Activated CD4-positive, alpha-beta T cell treated with anti-CD3 and anti-CD28 coated beads for 4 hours (primary cell): ENCODE measurements around the gene PEX11G.
"Not testable (repeated sequence)": the region's sequence is repeated elsewhere in the genome, so short reads cannot be mapped to it uniquely, and the experiment has no call there.

Source experiments
- DNase-seq, 2 donors: peaks; one replicate each; pipeline ENCODE4 v3.0.0-alpha.2; 2020

The PEX11G gene

DNA sequence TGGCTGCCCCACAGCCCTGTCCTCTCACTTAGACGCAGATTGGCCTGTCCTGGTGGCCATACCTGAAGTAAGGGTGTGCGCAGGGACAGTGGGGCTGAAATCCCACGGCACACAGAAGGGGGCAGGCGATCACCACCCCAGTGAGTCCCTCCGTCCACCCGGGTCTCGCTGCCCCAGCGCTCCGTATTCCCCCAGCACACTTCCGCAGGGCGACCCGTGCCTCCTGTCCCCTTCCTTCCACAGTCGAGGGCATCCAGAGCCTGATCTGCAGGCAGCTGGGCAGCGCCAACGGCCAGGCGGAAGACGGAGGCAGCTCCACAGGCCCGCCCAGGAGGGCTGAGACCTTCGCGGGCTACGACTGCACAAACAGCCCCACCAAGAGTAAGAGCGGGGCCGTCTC lies 25.3 kb downstream of the PEX11G start:
- no peak for DNase-seq

DNA sequence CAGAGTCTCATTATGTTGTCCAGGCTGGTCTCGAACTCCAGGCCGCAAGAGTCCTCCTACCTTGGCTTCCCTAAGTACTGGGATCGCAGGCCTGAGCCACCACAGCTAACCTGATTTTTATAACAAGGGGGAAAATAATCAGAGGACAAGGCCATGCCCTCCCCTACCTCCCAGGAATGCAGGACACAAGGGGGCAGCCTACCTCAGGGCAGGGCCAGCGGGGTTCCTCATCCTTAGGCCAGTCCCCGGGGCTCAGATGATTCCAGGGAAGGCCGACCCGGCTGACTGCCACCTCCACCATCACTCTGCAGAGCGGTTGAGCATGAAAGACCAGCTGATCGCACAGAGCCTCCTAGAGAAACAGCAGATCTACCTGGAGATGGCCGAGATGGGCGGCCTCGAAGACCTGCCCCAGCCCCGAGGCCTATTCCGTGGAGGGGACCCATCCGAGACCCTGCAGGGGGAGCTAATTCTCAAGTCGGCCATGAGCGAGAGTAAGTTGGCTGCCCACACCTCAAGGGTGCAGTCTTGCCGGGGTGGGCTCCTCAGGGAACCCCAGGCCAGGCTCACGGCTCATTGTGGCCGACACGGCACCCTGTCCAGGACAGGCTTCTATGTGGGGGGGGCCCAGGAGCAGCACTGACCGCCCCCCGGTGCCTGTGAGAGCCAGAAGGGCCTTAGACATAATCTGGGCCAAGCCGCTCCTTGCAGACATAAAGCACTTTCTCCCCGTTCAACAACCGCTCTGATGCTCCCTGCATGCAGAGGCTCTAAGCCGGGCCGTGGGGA lies 26.8 kb downstream of the PEX11G start:
- DNase-seq, result no peak

DNA sequence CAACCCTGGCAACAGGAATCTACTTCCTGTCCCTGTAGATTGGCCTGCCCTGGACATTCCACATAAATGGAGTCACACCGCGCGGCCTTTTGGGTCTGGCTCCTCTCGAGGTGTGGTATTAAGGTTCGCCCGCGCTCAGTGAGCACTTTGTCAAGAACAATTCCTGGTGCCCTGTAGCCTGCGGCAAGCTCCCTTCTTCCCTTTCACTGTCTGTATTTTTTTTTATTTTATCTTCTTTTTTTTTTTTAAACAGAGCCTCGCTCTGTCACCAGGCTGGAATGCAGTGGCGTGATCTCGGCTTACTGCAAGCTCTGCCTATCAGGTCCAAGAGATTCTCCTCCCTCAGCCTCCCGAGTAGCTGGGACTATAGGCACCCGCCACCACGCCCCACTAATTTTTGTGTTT lies 28.3 kb downstream of the PEX11G start:
- no peak for DNase-seq

DNA sequence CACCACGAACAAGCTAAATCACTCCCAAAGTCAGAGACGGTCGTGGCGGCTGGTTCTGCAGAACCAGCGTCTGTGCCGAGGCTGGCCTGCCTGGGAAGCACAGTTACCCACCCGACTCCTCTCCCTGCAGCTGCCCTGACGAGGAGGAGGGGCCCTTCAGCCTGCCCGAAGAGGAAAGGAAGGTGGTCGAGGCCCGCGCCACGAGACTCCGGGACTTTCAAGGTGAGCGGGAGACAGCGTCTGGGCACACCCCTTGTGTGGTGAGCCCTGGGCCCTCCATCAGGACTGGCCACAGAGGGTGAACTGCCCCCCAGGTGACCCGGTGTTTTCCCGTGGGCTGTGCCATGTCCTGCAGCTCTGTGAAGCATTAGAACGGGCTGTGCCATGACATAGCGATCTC lies 29.1 kb downstream of the PEX11G start:
- DNase-seq, result no peak

DNA sequence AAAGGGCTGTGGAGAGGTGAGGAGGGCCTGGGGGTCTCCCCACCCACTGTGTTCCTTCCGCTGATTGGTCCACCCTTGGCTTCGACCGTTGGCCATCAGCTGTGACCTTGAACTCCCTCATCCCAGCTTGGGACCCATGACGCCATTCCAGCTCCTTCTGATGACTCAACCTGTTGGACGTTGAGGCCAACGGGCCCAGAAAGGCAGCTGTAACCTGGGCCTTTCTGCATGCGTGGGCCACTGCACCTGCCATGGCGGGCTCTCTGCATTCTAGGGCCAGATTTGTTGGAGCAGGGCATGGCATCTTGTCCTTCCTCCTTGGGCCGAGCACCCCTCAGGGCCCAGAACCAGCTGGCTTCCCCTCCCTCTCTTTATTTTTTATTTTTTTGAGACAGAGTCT lies 30.2 kb downstream of the PEX11G start:
- DNase-seq, result no peak

DNA sequence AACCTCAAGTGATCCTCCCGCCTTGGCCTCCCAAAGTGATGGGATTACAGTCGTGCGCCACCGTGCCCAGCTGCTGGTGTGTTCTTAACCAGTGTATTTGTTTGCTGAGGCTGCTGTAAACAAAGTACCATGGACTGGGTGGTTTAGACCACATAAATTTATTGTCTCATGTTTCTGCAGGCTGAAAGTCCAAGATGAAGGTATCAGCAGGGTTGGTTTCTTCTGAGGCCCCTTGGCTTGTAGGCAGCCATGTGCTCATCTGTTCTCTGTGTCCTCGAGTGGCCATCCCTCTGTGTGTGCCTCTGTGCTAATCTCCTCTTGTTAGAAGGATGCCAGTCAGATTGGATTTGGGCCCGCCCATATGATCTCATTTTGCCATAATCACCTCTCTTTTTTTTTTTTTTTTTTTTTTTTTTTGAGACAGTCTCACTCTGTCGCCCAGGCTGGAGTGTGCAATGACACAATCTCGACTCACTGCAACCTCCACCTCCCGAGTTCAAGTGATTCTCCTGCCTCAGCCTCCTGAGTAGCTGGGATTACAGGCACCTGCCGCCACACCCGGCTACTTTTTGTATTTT lies 31.8 kb downstream of the PEX11G start:
- no peak for DNase-seq

DNA sequence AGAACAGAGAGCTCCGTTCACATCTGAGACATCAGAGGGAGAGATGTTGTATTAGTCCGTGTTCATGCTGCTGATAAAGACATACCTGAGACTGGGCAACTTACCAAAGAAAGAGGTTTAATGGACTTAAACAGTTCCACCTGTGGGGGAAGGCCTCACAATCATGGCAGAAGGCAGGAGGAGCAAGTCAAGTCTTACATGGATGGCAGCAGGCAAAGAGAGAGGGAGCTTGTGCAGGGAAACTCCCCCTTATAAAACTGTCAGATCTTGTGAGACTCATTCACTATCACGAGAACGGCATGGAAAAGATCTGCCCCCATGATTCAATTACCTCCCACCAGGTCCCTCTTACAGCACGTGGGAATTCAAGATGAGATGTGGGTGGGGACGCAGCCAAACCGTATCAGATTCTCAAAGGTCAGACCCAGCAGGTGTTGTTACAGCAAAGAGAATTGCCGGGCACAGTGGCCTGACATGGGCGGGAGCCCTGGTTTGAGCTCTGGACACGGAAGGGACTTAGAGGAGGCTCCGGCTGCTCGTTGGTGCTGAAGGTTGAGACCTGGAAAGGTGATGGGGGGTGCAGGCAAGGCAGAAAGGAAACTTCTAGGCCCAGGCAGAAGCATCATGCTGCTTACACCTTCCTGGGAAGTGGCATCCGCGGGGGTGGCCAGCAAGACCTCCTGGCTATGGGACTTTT lies 33.1 kb downstream of the PEX11G start:
- no peak for DNase-seq

DNA sequence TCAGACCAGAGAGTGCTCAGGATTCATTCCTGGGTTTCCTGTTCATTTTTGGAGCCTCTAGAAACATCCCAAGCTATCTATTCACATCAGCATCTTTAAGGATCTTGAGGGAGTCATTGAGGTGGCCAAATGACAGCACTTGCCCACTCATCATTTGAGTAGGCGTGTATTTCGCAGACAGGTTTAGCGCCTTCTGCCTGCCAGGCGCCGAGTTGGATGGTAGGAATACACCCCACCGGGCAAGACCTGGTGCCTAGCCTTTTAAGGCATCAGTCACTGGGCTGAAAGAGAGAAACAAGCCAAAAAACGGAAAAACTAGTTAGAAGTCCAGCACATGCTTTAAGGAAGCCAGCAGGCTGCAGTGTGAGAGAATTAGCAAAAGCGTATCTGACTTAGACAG lies 33.8 kb downstream of the PEX11G start:
- DNase-seq, result no peak

DNA sequence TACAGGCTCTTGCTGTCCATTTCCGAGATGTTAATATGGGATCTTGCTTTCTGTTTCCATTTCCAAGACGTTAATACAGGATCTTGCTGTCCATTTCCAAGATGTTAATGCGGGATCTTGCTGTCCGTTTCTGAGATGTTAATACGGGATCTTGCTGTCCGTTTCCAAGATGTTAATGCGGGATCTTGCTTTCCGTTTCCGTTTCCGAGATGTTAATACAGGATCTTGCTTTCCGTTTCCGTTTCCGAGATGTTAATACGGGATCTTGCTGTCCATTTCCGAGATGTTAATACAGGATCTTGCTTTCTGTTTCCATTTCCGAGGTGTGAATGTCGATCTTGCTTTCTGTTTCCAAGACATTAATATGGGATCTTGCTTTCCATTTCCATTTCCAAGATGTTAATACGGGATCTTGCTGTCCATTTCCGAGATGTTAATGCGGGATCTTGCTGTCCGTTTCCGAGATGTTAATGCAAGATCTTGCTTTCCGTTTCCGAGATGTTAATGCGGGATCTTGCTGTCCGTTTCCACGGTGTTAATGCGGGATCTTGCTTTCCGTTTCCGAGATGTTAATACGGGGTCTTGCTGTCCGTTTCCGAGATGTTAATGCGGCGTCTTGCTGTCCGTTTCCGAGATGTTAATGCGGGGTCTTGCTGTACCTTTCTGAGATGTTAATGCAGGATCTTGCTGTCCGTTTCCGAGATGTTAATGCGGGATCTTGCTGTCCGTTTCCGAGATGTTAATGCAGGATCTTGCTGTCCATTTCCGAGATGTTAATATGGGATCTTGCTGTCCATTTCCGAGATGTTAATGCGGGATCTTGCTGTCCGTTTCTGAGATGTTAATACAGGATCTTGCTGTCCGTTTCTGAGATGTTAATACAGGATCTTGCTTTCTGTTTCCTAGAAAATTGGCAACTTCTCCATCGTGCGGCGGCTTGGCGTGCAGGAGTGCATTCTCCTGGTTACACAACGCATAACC lies 38.3 kb downstream of the PEX11G start:
- DNase-seq, result no peak

DNA sequence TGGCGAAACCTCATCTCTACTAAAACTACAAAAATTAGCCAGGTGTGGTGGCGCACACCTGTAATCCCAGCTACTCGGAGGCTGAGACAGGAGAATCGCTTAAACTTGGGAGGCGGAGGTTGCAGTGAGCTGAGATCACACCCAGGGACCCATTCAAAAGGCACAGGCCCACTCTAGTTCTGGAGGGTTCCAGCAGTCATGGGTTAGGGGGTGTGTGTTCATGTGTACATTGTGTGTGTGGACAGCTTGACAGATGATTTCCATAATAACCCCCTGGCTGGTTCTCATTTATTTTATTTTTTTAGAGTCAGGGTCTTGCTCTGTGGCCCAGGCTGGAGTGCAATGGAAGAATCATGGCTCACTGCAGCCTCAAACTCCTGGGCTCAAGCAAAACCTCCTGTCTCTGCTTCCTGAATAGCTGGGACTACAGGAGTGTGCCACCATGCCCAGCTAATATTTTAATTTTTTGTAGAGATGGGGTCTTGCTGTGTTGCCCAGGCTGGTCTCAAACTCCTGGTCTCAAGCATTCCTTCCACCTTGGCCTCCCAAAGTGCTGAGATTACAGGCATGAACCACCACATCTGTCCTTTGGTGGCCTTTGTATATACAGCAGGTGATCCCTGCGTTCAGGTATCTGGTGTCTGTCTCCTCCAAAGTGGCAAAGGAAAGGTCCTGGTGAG lies 39.3 kb downstream of the PEX11G start:
- DNase-seq, result not testable (repeated sequence)

DNA sequence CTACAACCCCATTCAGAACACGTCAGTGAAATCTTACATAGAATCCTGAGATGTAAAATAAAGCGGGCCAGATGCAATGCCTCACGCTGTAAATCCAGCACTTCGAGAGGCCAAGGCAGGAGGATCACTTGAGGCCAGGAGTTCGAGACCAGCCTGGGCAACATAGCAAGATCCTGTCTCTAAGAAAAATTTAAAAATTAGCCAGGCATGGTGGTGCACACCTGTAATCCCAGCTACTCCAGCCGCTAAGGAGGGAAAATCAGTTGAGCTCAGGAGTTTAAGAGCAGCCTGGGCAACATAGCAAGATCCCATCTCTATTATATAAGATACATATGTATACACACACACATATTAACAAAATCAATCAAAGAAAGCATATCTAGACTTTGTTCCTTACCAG lies 41.2 kb downstream of the PEX11G start:
- DNase-seq, result no peak

DNA sequence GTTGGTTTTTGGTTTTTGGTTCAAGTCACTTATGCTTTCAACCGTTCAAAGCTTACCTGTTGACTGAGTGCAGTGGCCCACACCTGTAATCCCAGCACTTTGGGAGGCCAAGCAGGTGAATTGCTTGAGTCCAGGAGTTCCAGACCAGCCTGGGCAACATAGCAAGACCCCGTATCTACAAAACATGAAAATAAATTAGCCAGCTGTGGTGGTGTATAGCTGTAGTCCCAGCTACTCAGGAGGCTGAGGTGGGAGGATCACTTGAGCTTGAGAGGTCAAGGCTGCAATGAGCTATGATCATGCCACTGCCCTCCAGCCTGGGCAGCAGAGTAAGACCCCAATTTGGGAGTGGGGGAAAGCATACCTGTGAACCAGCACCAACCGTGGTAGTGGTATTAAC lies 43.7 kb downstream of the PEX11G start:
- no peak for DNase-seq

DNA sequence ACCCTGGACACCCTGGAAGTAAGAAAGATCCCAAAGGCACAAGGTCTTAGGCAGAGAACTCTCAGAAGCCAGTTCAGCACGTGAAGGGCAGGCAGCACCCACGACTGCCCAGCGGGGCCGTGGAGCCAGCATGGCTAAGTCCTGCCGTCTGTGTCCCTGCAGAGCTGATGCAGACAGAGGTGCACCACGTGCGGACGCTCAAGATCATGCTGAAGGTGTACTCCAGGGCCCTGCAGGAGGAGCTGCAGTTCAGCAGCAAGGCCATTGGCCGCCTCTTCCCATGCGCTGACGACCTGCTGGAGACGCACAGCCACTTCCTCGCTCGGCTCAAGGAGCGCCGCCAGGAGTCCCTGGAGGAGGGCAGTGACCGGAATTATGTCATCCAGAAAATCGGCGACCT lies 44.8 kb downstream of the PEX11G start:
- DNase-seq, result no peak

DNA sequence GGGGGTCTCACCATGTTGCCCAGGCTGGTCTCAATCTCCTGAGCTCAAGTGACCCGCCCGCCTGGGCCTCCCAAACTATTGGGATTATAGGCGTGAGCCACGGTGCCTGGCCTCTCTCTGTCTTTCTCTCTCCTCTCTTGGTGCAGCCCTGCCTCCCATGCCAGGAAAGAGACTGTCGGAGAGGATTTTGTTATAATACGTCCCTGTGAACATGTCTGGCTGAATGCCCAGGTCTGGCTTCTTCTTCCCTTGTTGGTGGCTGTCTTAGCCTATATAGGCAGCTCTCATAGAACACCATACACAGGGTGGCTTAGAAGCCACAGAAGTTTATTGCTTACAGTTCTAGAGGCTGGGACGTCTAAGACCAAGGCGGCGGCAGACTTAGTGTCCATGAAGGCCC lies 46.4 kb downstream of the PEX11G start:
- DNase-seq, result no peak

DNA sequence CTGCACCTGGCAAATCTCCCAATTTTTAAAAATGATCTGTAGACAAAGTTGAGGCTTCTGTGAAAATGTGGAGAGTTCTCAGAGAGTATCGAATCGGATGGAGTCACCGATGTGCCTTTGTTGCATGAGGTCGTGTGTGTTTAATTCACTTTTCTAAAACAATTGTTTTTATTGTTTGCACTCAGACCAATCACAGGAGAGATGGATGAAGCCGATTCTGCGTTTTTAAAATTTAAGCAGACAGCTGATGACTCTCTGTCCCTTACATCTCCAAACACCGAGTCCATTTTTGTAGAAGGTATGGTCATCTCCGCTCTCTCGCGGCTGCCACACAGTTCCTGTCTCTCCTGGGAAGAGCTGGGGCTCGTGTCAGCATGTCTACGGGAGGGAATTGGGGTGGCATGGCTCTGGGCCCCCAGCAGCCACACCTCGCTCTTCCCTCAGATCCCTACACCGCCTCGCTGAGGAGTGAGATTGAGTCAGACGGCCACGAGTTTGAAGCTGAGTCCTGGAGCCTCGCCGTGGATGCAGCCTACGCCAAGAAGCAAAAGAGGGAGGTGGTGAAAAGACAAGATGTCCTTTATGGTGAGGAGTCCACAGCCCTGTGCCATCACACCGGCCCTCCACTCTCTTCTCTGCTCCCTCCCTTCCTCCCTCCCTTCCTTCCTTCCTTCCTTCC lies 47.2 kb downstream of the PEX11G start:
- DNase-seq, result no peak

DNA sequence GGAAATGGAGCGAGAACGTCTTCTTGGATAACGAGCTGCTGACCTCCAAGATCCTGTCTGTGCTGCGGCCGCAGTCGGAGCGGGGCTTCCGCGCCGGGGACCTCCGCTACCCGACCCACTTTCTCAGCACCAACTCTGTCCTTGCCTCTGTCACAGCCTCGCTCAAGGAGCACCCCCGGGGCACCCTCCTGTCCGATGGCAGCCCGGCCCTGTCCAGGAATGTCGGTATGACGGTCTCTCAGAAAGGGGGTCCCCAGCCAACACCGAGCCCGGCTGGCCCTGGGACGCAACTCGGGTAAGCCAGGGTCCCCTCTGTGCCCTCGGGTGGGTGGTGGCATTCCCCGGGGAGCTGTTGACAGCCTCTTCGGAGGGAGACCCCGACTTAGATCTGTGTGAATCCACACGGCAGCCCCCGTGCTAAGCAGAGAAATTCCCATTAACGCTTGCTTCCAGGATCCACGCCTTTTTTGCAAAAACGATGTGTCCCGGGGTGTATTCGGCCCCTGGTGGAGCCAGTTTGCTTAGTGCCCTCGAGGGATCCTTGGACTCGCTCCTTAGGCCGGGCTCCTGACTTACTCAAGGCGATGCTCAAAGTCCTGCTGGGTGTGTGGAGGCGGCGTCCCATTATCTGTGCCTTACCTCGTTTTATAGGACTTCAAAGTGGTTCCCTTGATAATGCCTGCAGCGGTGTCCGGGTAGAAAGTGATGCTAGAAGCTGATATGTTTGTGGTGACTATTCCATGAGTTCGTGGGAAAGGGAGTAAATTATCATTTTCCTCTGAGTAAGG lies 48.5 kb downstream of the PEX11G start:
- DNase-seq, result no peak

DNA sequence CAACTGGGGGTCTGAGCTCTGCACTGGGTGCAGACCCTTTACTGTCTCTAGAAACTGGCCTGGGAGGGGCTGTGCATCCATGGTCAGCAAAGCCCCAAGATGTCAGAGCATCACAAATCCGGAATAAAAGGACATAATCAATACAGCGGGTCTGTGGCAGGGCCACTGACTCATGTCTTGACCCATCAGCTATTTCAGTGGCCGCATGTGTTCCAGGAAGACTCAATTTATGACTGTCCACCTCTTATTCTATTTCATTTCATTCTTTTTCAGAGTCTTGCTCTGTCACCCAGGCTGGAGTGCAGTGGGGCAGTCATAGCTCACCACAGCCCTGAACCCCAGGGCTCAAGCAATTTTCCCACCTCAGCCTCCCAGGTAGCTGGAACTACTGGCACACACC lies 53.2 kb downstream of the PEX11G start:
- no peak for DNase-seq

DNA sequence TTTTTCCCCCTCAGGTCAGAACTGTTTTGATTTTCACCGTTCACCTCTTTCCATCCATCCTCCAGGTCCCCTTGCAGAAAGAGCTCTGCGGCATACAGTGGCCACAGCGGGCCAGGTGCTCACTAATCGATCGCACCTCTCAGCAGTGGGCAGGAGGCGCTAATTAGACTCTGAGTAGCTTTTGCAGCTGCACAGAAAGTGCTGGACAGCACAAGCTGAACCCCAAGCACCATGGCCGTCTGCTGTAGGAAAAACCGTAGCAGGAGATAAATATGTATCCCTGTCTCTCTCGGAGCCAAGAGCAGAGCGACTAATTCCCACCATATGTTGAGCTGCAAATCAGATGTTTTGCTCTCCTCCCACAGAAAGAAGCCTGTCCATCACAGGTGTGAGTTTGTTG lies 54.4 kb downstream of the PEX11G start:
- DNase-seq, result no peak

DNA sequence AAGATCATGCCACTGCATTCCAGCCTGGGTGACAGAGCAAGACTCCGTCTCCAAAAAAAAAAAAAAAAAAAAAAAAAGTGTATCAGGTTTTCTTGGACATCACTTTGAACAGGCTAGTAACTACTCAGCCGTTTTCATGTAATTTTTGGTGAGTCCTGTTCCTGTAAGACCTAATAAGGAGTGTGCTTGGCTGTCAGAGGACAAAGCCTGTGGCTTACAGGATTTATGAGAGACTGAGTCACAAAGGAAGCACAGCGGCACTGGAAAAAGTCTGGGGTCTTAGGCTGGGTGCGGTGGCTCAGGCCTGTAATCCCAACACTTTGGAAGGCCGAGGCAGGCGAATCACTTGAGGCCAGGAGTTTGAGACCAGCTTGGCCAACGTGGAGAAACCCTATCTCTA lies 55.4 kb downstream of the PEX11G start:
- DNase-seq, result not testable (repeated sequence)

DNA sequence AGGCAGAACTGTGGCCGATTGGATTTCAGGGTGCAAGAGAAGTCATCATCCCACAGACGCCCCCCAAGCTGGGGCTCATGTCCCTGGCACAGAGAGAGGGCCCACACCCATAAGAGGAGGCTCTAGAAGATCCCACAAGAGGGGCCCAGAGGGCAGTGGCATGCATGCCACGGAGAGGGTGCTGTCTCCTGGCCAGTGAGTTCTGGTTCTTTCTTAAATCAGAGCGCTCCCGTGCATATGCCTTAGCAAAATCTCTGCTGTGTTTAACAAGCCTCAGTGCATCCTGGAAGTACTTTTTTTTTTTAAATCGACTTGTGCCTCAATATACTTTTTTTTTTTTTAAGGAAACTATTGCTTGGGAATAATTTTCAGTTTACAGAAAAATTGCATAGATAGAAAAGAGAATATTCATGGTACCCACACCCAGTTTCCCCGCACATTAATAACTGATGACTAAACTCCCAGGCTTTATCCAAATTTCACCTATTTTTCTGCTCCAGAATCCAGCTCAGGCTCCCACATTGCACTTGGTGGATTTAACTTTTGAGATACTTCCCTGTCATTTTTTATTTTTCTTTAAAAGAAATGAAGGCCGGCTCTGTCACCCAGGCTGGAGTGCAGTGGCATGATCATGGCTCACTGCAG lies 59.1 kb downstream of the PEX11G start:
- DNase-seq, result no peak
